GM21447 (cell line): ENCODE data around the gene HTR7.
"Not testable (repeated sequence)": the region's sequence is repeated elsewhere in the genome, so short reads cannot be mapped to it uniquely, and the experiment has no call there.

ENCODE experiments used
- ATAC-seq: cut with Tn5 transposase; IDR thresholded peaks from one replicate; pipeline ENCODE4 v1.9.1; 2021; ENCODE audit not compliant: unreplicated experiment

Gene HTR7

GRCh38 chr10:90858461-90858968 lies 676 bp upstream of the HTR7 start:
- ATAC-seq = no peak

- no peak for ATAC-seq
Measured at GRCh38 chr10:90856964-90857634, 740 bp downstream of the HTR7 start.

- no peak for ATAC-seq
Measured at GRCh38 chr10:90856261-90856660, 1.6 kb downstream of the HTR7 start.

GRCh38 chr10:90855126-90855525 lies 2.7 kb downstream of the HTR7 start:
- ATAC-seq = no peak

- no peak for ATAC-seq
Measured at GRCh38 chr10:90849956-90850749, 7.7 kb downstream of the HTR7 start.

- no peak for ATAC-seq
Measured at GRCh38 chr10:90847436-90847835, 10.4 kb downstream of the HTR7 start.

GRCh38 chr10:90846746-90847145 lies 11.1 kb downstream of the HTR7 start:
- ATAC-seq = no peak

- no peak for ATAC-seq
Measured at GRCh38 chr10:90845726-90846125, 12.1 kb downstream of the HTR7 start.

GRCh38 chr10:90842725-90843124 lies 15.1 kb downstream of the HTR7 start:
- no peak for ATAC-seq

GRCh38 chr10:90837486-90837885 lies 20.4 kb downstream of the HTR7 start:
- no peak for ATAC-seq

- no peak for ATAC-seq
Measured at GRCh38 chr10:90834326-90834725, 23.5 kb downstream of the HTR7 start.

GRCh38 chr10:90832111-90832510 lies 25.7 kb downstream of the HTR7 start:
- no peak for ATAC-seq

GRCh38 chr10:90822508-90822907 lies 35.3 kb downstream of the HTR7 start:
- ATAC-seq = no peak

GRCh38 chr10:90821864-90822263 lies 36.0 kb downstream of the HTR7 start:
- not testable (repeated sequence) for ATAC-seq

GRCh38 chr10:90819911-90820310 lies 37.9 kb downstream of the HTR7 start:
- ATAC-seq = no peak

GRCh38 chr10:90818736-90819135 lies 39.1 kb downstream of the HTR7 start:
- no peak for ATAC-seq

GRCh38 chr10:90817128-90817889 lies 40.5 kb downstream of the HTR7 start:
- no peak for ATAC-seq

GRCh38 chr10:90816466-90816865 lies 41.4 kb downstream of the HTR7 start:
- ATAC-seq = no peak

GRCh38 chr10:90813594-90814365 lies 44.1 kb downstream of the HTR7 start:
- no peak for ATAC-seq

GRCh38 chr10:90807106-90807505 lies 50.7 kb downstream of the HTR7 start:
- not testable (repeated sequence) for ATAC-seq

GRCh38 chr10:90806677-90807076 lies 51.2 kb downstream of the HTR7 start:
- no peak for ATAC-seq
